NAMALWA (cell line): Measurements from ENCODE around the gene SPRING1.

ENCODE experiments used
- DNase-seq: peaks from one replicate; pipeline ENCODE4 v3.0.0-alpha.2; 2015; ENCODE audit warnings: low spot score

Gene SPRING1

GRCh38 chr12:116739381-116739887 is 1.6 kb upstream of the SPRING1 start:
- no peak for DNase-seq

DNA sequence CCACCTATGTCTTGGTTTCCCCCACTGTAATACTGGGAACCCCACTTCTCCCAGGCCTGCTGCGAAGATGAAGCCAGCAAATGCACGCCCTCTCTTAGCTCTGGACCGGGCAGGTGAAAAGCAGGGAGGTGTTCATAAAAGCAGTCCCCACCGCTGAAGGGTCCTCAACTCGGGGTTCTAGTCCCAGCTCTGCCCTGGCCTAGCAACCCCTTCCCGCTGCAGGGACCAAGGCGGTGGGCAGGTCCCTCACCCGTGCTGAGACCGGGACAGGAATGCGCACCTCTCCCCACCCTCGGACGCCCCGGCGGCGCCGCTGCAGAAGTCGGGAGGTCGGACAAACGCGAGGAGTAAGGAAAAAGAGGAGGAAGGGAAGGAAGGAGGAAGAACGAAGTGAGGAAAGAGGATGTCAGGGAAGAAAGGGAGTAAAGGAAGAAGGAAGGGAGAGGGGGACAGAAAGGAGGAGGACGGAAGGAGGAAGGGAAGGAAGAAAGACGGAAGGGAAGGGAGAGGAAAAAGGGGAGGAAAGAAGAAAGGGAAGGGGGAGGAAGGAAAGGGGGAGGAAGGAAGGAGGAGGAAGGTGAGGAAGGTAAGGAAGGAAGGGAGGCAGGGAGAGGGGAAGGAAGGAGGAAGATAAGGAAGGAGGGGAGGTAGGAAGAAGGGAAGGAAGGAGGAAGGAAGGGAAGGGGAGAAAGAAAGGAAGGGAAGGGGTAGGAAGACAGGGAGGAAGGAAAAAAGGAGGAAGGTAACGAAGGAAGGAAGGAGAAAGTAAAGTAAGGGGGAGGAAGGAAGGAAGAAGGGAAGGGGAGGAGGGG is 701 bp downstream of the SPRING1 start:
- DNase-seq = no peak

- DNase-seq = no peak
These were observed 1.8 kb downstream of the SPRING1 start for GRCh38 chr12:116735951-116736599.

GRCh38 chr12:116735084-116735483 is 2.8 kb downstream of the SPRING1 start:
- no peak for DNase-seq

- no peak for DNase-seq
These were observed 3.6 kb downstream of the SPRING1 start for GRCh38 chr12:116734156-116734768.

- no peak for DNase-seq
These were observed 6.1 kb downstream of the SPRING1 start for GRCh38 chr12:116731801-116732200.

- DNase-seq = no peak
These were observed 10.0 kb downstream of the SPRING1 start for GRCh38 chr12:116727891-116728290.

- DNase-seq = no peak
These were observed 10.6 kb downstream of the SPRING1 start for GRCh38 chr12:116727261-116727660.

DNA sequence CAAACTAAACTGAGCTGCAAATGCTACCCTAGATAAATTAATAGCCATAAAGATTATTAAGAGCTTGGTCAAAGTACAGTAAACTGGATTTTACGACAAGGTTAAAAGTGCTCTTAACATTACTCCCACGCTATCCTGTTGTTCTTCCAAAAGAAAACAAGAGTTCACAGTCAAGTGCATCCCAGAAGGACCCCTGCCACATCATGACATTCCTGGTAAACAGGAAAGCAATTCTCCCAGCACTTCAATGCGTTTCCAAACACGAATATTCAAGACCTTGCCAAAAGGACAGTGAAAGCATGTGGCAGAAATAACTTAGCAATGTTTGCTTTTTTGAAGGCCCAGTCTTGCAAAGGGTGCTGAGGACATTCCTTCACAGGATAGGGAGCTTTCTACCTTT is 11.2 kb downstream of the SPRING1 start:
- DNase-seq = no peak

GRCh38 chr12:116722245-116722644 is 15.6 kb downstream of the SPRING1 start:
- no peak for DNase-seq

- no peak for DNase-seq
These were observed 17.9 kb downstream of the SPRING1 start for GRCh38 chr12:116719731-116720528.

- DNase-seq = no peak
These were observed 19.0 kb downstream of the SPRING1 start for GRCh38 chr12:116718655-116719454.

DNA sequence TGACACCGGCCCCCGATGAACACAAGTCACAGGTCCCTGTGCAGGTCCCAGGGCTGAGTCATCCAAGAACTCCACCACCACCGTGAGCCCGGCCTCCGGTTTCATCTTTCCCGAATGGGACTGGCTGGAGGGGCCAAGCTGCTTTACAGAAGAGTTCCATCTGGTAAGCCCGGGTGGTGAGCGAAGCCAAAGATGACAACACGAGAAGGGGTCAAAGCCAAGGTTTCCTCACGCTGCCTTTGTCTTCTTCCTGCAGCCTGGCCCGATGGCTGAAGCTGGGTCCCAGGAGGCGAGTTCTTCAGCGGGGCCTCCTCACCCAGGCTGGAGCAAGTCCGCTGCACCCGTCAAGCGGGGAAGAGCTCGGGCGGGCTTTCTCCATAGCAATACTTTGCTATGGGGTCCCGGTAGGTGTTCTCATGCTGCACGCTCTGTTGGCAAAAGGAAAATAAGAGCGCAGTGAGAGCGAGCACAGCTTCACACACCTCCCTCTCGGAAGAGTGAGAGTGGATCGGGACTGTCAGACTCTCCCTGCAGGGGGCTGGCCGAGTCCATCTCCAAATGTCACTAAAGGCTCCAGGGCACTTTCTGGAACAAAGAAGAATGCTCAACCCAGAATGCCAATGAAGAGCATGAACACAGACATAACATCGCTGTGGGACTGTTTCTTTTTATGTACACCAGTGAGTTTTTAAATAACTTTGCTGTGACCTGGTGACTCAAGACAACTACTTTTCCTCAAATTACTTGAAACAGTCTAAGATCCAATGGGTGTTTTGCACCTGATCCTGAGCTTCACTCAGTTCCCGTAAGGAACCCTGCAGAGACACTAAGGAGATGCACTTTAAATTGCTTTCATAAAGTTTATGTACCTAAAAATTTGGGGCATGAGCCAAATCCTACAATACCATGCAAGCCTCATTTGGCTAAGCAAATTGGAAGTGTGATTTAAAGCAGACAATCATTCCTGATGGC is 20.1 kb downstream of the SPRING1 start:
- no peak for DNase-seq

DNA sequence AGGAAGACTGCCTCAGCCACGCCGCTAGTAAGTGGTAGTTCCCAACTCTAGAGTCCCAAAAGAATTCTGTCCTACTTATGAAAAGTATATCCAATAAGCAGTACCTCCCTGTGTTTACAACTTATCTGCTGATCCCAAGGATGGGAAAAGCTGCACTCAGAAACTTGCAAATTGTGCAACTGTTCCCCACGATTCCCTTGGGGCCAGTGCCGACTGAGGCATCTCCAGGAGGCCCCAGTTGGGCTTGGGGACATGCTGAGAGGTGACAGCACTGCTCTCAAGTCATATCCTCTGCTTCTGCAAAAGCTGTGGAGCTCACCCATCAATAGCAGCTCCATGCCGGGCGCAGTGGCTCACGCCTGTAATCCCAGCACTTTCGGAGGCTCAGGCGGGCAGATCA is 23.7 kb downstream of the SPRING1 start:
- DNase-seq = no peak

DNA sequence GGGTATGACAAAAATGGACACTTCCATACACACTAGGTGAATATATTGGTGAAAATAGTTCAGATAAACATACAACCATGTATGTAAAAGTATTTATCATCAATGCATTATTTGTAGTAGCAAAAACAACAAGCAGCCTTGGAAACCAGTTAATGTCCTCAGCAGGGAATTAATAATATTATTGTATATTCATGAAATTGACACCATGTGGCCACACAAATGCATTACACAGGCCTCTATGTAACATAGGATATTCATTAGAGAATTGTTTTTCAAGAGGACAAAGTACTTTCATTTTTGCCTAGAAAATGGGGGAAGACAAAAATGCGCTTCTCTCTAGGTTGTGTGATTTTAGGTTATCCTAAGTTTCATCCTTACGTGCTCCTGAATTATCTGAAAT is 24.3 kb downstream of the SPRING1 start:
- peak; percentile 33 for DNase-seq

- no peak for DNase-seq
These were observed 25.2 kb downstream of the SPRING1 start for GRCh38 chr12:116712458-116713303.

DNA sequence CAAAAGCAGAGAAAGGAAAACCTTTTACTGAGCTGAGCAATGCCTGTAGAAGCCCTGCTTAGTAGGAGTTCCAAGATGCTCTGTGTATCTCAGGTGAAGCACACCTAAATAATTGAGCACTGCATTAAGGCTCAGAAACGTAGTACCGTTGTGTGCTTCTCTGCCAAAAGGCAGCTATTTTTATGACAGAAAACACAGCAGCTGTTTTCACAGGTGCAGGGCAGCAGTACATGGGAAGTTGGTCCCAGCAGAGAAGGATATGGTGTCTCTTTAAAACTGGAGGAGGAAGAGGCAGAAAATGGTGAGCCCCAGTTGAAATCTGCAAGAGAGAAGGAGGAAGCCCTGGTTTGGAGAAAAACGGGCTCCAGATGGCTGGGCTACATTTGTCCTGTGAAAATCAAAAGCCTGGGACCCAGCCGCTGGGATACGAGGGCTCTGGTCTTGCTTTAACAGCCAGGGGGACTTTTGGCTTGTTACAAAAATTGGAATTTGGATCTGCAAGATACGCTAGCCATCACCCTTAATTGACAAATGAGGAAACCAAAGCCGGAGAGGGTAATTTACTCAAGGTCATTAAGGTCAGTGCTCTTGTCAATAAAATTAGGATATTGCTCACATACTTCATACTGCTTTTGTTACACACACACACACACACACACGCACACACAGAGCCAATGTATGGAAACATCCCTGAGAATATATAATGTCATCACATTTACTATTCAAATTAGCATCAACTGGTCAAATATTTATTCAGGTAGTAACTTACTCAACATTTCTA is 27.3 kb downstream of the SPRING1 start:
- DNase-seq = peak; percentile 55

- no peak for DNase-seq
These were observed 28.1 kb downstream of the SPRING1 start for GRCh38 chr12:116709768-116710167.
